HG03432 (cell line): ENCODE results near the gene STRN3.
"Not testable (repeated sequence)": the region's sequence is repeated elsewhere in the genome, so short reads cannot be mapped to it uniquely, and the experiment has no call there.

Experiments used
- ATAC-seq: cut with Tn5 transposase; IDR thresholded peaks from one replicate; pipeline ENCODE4 v1.9.1; 2021; ENCODE audit warnings: mild to moderate bottlenecking, moderate library complexity; ENCODE audit not compliant: unreplicated experiment

Gene STRN3

GRCh38 chr14:31037709-31038221, 11.6 kb upstream of the STRN3 start:
- no peak for ATAC-seq

DNA sequence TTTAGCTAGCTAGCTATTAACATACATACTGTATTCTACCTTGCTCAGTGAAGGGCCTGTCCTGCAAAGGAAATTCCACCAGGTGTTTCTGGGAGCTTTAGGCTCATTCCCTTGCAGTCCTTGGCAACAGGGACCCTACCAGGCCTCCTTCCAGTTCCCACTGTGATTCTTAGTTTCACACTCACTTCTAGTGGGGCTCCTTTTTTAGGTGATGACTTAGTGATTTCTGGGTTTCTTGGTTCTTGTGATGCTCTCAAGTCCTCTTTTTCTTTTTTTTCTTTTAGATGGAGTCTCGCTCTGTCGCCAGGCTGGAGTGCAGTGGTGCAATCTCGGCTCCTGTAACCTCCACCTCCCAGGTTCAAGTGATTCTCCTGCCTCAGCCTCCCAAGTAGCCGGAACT, 10.4 kb upstream of the STRN3 start:
- no peak for ATAC-seq

DNA sequence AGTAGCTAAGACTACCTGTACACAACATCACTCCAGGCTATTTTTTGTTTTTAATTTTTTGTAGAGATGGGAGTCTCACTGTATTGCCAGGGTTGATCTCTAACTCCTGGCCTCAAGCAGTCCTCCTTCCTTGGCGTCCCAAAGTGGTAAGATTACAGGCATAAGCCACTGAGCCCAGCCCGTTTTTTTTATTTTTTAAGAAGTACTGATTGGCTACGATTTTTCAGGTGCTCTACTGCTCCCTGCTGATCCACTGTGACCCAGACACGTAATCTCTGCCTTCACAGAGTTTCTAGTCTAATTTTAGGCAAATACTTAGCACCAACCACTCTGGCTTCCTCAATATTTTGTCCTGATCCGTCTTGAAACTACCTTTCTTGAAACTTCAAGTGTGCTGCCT, 4.3 kb upstream of the STRN3 start:
- no peak for ATAC-seq

GRCh38 chr14:31029016-31029970, 3.1 kb upstream of the STRN3 start:
- no peak for ATAC-seq

DNA sequence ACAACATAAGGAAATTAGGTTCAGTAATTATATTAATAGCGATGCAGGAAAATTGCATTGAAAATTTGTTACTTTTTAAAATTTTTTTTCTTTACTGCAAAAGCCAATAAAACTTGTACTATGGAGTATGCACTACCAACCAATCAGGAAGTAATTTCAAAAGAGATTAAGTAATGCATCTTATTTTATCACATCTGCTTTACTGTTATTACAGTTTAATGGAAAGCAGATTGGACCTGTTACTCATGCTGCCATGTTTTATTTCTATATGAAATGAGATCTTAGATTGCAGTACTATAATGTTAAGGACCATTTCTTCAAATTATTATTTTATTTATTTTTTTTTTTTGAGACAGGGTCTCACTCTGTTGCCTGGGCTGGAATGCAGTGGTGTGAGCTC, 1.7 kb upstream of the STRN3 start:
- ATAC-seq, result no peak

DNA sequence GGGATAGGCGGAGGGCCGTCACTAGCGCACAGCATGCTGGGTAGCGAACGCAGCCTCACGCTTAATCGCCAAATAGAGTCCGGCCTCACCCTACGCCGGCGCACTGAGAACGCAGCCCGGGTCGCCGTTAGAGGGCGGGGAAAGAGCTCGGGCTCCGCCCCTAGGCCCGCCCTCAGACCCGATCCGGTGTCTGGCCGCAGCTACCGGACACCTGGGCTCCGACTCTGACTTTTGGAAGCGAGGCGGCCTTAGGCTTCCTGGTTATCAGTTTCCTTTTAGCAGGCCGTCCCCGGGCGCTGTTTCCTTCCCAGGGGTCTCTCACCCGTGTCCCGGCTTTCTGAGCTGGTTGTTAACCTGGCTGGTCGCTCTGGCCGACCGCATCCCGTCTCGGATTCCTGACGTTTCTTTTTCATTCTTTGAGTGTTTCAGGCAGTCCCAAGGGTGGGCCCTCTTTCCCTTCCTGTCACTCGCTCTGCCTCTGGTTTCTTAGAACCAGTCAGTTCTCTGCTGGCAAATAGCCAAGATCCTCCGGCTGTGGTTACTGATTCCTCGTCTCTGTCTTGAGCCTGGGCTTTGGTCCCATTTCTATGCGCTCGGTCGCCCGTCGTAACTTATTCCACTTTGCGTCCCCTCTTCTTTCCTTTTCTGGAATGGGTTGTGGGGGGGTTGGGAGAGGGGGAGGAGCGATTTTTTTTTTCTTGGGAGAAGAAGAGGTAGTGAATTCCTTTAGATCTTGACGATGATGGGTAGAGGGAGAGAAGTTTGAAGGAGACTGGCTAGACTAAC, 464 bp upstream of the STRN3 start:
- ATAC-seq, result peak; percentile 96

DNA sequence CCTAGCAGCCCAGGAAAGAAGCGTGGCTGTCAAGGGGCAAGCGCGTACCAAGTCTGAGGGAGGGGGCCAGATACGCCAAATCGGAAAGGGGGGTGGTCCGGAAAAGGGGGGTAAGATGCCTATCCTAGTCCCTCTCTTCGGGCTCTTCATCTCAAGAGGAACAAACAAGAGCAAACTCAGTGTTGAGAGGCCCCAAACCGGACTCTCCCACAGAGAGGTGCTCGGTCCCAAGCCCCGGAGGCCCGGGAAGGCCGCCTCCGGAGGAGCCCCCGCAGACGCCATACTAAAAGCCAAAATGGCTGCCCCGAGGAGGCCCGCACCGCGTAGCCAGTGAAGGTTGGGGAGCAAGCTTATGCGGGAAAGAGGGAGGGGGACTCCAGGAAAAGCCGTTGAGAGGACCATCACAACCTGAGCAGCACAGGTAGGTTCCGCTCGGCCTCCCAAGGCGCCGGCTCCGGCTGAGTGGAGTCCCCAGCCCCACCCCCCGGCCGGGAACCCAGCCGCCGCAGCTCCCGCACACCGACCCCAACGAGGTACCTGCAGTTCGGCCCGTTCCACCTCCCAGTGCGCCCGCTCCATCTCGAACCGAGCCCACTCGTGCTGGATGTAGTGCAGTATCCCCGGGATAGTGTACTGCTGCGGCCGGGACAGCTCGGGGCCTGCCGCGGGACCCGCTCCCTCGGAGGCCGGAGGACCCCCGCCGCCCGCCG, 657 bp downstream of the STRN3 start, which contains the start of gene AP4S1:
AP4S1 (plus strand) TSS at position 283 of the 710 bp plus-strand sequence. CDS start 40,548 bp downstream, outside the sequence.
- ATAC-seq, result peak; percentile 27

DNA sequence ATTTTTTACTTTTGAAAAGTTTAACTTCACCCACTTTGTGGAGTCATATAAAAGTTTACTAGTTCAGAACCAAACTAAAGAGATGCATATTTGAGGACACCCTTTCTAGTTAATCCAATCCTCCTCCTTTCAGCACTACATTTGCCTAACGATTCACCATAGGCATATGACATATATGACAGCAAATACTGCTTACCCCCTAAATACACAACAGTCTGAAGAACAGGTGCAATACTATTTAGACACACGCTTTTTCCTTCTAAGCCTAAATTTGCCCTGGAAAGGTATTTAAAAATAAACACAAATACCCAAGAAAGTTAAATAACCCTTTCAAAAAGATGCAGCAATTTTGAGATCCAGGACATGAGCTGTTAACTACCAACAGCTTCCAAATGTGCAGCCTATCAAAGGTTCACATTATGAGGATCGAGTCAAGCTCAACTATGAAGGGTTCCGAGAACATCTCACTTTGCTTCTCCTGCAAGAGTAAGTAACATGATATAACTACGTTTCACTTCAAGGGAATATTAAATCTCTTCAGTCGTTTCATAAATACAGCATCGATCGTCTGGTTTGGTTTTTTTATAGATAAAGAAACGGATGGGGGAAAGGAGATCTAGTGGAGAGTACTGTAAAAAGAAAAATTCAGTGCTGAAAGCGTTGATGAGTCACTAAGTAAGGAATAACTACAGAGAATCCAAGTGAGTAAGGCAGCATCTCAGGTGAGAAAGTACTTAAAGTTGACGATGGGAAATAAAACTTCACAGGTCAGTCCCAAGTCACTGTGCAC, 1.4 kb downstream of the STRN3 start:
- no peak for ATAC-seq

- ATAC-seq, result no peak
These were observed 2.1 kb downstream of the STRN3 start for GRCh38 chr14:31024010-31024480.

DNA sequence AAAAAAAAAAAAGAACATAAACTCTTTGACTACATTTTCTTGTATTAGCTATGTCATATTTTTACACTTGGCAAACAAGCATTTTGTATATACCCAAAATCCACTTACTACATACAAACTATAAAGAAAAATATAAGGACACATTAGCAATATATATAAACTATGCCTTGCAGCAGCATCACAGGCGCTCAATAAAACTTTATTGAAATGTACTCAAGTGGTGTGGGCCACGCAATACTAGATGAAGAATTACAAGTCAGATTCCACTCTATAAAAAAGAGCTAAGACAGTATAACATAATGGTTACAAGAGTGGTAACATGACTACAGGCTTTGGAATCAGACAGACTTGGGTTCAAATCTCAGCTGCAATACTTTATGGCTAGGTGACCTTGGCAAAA, 3.8 kb downstream of the STRN3 start:
- no peak for ATAC-seq

DNA sequence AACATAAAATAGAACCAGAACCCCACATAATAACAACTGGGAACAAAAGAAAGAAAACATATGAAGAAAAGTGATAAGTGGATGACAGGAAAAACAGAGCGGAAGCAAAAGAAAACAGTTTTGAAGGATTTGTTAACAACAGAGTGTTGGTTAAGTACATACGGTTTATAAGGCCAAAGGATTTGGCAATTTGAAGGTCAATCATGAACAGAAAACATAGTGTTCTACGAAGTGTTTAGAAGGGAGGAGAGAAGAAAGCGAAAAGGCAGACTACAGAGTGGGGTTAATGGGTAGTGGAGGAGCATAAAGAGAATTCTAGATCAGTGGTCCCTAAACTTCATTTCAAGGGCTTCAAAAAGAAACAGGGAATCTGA, 4.6 kb downstream of the STRN3 start:
- ATAC-seq, result no peak

GRCh38 chr14:31020834-31021575, 5.2 kb downstream of the STRN3 start:
- no peak for ATAC-seq

- ATAC-seq, result no peak
These were observed 8.0 kb downstream of the STRN3 start for GRCh38 chr14:31018057-31018645.

GRCh38 chr14:31013841-31014240, 12.3 kb downstream of the STRN3 start:
- no peak for ATAC-seq

DNA sequence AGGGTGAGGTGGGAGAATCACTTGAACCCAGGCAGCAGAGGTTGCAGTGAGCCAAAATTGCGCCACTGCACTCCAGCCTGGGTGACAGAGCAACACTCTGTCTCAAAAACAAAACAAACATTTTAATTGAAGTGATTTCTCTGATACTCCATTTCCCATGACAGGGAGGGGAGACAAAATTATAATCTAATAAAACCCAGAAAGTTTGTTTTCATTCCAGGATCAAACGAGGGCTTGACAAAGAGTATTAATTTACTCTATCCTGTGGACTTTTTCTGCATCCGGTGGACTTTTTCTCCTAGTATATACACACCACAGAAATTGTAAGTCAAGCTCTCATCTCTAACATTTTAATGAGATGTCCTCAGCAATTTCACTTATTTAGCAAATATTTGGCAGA, 15.2 kb downstream of the STRN3 start:
- no peak for ATAC-seq

DNA sequence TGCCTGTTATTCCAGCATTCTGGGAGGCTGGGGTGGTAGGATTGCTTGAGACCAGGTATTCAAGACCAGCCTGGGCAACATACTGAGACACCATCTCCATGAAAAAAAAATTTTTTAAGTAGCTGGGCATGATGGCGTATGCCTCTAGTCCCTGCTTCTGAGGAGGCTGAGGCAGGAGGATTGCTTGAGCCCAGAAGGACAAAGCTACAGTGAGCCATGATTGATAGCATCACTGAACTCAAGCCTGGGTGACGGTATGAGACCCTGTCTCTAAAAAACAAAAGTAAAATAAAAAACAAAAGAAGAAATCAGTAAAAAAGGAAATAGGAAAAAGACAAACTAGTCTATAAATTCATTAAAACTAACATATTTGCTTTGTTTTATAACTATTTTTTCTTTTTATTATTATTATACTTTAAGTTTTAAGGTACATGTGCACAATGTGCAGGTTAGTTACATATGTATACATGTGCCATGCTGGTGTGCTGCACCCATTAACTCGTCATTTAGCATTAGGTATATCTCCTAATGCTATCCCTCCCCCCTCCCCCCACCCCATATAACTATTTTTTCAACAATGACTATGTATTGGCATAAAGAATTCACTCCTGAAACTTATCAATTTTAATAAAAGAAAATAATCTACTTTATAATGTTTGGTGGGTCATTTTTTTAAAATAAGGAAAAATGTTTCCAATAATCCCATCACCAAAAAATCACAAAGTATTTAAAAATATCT, 16.2 kb downstream of the STRN3 start:
- ATAC-seq, result no peak

GRCh38 chr14:31006703-31007102, 19.5 kb downstream of the STRN3 start:
- ATAC-seq, result no peak

GRCh38 chr14:31004007-31004406, 22.2 kb downstream of the STRN3 start:
- ATAC-seq, result not testable (repeated sequence)
